GM19239 (cell line): Measurements from ENCODE around the gene ANKRD53.

Experiments
- DNase-seq: peaks from one replicate; pipeline ENCODE4 v3.0.0; 2011; ENCODE audit warnings: low spot score; ENCODE audit not compliant: insufficient read length
- FAIRE-seq: peaks from 2 replicates; lab custom pipeline; 2011; peaks lifted over from hg19 to GRCh38; lab: Jason Lieb, UNC

Gene ANKRD53

GRCh38 chr2:70964596-70965386 is 13.6 kb upstream of the ANKRD53 start:
- peak; percentile 67 for DNase-seq
- FAIRE-seq, result peak; percentile 84

GRCh38 chr2:70965506-70965905 is 12.9 kb upstream of the ANKRD53 start:
- no peak for FAIRE-seq
- DNase-seq, result no peak

- DNase-seq (no peak), FAIRE-seq (no peak)
Observed at GRCh38 chr2:70966681-70967080, 11.7 kb upstream of the ANKRD53 start.

- FAIRE-seq, result no peak
- no peak for DNase-seq
Observed at GRCh38 chr2:70967189-70967588, 11.2 kb upstream of the ANKRD53 start.

DNA sequence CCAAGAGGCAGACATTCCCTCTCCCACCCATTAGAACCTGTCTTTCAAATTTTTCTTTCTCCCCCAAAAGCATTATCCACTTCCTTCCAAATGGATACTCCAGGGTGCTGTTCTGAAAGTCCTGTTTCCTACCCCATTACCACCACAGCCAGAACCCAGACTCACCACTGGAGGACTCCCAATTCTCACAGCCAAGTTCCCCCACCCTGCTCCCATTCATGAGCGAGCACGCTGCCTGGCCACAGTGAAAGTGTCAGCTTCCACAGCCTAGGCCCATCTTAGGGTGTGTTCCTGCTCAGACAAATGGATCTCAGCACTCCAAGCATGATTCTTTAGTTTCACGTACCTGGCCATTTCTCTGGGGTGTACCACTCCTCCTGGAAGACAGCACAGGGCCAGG is 3.8 kb upstream of the ANKRD53 start:
- no peak for FAIRE-seq
- no peak for DNase-seq

GRCh38 chr2:70975237-70975636 is 3.2 kb upstream of the ANKRD53 start:
- DNase-seq (no peak), FAIRE-seq (no peak)

DNA sequence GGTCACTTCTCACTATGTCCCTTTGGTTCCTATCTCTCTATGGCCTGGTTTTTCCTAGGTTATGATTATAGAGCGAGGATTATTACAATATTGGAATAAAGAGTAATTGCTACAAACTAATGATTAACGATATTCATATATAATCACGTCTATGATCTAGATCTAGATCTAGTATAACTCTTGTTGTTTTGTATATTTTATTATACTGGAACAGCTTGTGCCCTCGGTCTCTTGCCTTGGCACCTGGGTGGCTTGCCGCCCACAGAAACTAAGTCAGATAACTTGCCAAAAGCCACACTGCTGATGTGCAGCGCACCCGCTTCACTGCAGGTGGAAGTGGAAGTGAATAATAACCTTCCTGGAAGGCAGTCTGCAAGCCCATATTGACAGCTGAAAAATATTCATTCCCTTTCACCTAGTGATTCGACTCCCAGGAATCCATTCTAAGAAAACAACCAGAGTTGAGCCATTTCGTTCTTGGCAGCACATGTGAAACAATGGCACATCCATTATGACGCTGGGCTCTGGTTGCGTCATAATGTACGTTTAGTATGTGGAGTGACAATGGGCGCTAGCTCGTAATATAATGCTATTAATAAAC is 725 bp upstream of the ANKRD53 start:
- FAIRE-seq (peak; percentile 83), DNase-seq (no peak)

GRCh38 chr2:70979180-70979488 is 704 bp downstream of the ANKRD53 start:
- DNase-seq (no peak), FAIRE-seq (no peak)

GRCh38 chr2:70979626-70980025 is 1.2 kb downstream of the ANKRD53 start:
- DNase-seq, result no peak
- FAIRE-seq, result no peak

DNA sequence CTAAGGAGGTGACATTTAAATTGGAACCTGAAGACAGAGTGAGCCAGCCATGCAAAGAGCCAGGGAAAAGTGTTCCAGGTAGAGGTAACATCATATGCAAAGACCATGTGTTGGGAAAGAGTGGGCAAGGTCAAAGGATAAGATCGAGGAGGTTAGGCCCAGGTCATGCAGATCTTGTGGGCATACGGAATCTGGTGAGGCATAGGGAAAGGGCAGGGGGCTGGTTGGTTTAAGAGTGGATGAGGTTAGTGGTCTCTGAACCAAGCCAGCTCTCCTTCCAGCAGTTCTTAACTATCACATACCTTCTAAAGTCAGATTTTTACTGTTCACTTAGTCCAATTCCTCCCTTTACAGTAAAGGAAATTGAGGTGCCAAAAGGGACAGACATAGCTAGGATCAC is 3.0 kb downstream of the ANKRD53 start:
- no peak for FAIRE-seq
- no peak for DNase-seq

GRCh38 chr2:70981866-70982810 is 3.7 kb downstream of the ANKRD53 start:
- DNase-seq, result no peak
- FAIRE-seq, result no peak

DNA sequence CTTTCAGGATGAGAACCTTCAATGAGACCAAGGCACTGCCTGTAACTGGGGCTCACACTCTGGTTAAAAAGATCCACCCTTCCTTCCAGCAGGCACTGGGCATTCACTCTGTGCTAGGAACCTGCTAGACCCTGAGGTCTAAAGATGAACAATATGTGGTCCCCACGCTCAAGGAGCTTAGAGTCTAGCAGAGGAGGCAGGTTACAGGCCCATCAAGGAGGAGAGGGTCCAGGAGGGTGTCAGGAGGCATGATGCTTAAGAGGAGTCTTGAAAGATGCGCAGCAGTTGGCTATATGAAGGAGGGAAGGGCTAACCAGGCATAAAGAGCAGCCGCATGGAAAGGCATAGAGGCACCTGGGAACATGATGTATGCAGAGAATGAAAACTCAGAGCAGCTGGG is 4.5 kb downstream of the ANKRD53 start:
- FAIRE-seq (no peak), DNase-seq (no peak)

DNA sequence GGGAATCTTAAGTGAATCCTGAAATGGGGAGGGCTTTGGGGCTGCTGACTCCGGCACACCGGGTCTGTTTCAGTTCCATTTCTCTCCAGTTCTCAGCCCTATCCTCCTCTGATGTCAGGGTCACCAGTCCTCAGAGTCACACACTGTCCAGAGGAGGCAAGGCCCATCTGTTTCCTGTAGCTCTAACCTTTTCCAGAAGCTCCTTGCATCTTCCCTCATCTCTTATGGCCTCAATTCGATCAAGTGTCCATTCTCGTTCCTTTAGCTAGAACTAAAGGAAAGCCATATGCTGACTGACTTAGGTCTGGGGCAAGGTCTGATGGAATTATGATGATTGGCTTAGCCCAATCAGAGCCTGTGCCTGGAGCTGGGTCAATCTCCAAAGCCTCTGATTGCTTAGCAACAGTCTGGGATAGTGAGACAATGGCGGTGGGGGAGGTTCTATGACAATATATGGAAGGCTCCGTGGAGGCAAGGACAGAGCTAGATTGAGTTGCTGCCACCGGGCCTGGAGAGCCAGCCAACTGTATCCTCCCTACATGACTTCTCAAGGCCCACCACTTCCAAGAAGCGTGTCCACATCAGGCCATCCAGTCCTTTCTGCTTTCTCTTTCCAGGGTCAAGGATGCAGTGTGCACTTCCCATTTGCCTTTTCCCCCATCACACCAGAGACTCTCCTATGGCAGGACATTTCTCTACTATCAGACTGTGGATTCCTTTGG is 5.2 kb downstream of the ANKRD53 start:
- no peak for DNase-seq
- FAIRE-seq, result no peak

DNA sequence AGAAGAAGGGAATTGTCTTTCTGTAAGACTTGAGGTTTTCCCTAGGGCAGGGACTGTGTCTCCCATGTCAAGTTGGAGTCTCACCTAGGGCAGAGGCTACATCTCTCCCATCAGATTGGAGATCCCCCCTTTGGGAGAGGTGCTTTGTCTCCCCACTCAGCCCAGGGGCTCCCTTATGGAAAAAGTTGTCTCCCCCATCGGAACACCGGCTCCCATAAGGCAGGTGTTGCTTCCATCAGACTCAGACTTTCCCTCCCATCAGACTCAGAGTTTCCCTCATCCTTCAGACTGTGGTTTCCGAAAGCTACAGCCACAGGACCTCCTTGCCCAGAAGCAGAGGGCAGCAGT is 5.8 kb downstream of the ANKRD53 start:
- no peak for DNase-seq
- FAIRE-seq, result no peak

DNA sequence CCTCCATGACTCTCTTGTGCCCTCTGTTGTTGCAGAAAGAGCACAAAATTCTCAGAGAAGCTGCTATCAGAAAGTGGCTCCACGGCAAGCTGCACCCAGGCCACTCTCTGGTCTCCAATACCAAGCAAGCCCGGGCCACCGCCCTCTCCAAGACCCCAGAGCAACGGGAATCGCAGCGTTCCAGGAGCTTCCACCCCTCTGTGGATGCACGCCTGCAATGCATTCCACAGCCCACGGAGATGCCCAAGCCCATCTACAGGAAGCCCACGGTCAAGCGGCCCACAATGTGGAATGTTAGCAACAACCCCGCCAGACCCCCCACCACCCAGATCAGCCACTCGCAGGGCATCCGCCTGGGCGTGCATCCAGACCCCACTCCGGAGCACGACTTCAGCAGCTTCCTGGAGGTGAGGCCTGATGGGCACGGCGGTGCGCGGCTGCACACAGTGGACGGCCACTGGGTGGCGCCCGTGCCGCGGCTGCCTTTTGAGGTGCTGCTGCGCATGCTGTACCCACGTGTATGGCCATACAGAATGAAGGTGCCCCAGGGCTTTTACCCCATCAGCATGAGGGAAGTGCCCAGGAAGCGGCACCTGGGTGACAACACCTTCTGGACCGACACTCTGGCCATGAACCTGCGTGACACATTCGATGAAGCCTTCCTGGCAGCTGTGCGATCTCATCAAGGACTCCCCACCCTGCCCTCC is 6.3 kb downstream of the ANKRD53 start:
- peak; percentile 82 for DNase-seq
- FAIRE-seq, result no peak

DNA sequence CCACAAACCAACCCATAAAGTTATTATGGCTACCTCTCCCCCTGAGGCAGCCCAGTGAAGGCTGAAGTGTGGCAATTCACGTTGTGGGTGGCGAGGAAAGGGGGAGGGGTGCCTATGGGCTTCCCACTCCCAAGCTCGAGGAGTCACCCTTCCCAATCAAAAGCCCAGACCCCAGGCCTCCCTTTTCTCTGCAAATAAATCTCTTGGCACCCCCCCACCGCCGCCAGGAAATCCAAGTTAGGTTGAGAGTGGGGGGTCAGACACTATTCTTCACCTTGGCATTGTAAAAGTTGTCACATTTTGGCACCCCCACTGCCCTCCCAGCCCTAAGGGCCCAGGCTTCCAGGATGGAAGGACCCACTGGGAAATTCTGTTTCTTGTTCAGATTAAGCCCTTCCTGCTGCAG is 6.9 kb downstream of the ANKRD53 start:
- FAIRE-seq (no peak), DNase-seq (no peak)

- no peak for DNase-seq
- FAIRE-seq, result no peak
Observed at GRCh38 chr2:70985956-70986355, 7.5 kb downstream of the ANKRD53 start.

DNA sequence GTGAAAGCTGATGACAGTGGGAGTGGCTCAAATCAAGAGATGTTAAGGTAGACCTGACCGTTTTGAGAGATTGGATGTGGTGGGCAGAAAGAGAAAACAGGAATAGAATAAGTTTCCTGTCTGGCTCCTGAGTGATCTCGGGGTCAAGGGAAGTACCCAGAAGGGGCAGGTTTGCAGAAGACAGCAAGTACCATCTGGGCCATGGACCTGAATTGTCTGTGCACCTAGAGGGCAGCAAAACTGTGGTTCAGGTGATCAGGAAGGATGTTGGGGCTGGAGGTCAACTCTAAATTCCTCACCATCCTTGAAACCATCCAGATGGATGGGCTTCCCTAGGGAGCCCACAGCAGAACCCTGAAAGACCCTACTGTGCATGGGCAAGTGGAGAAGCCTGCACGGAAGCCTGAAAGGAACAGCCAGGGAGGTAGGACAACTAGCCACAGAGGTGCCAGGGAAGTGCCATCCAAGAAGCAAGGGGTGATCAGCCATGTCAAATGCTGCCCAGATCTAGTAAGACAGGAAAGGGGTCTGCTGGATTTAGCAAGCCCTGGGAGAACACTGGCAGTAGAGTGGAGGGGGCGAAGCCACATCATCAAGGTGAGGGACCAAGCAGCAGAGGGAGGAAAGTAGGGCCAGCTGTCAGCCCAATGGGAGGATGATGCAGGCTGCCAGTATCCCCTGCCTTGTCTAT is 8.2 kb downstream of the ANKRD53 start:
- FAIRE-seq, result no peak
- DNase-seq, result no peak

GRCh38 chr2:70987386-70987785 is 9.0 kb downstream of the ANKRD53 start:
- FAIRE-seq, result no peak
- no peak for DNase-seq
